Activated T-helper 2 cell treated with anti-CD3 and anti-CD28 coated beads, Interferon-gamma antibody, Interleukin-2, Interleukin-4, amounts not matched to agents 10 μg/mL and 5 μg/mL and 100 μg/mL, durations not matched to agents 14 hours and 24 hours and 36 hours (primary cell): ENCODE results near the gene TRIM71. TPM values are rescaled to one million over a fixed set of nuclear protein-coding genes. Genes with fewer than 3 reads are reported as not detected.

Experiments used
- total RNA-seq: library from RNA; stranded (reverse); gene quantifications from 2 replicates; pipeline ENCODE4 v1.2.3, GENCODE V29; 2022

TRIM71 gene
- total RNA-seq, 1 donor from 2014 or later: 0.05 TPM

Other genes starting within 250 kb of the TRIM71 start
- 38.2 and 40.6 TPM in 2 replicates for gene DYNC1LI1, start 247.1 kb upstream of the TRIM71 start, total RNA-seq
- gene CNOT10, start 132.8 kb upstream of the TRIM71 start, total RNA-seq: 51.5 and 53.5 TPM in 2 replicates
- gene CCR4, start 133.6 kb downstream of the TRIM71 start, total RNA-seq: 237 and 241 TPM in 2 replicates